ENCODE results near the gene GHR.

GHR gene

DNA sequence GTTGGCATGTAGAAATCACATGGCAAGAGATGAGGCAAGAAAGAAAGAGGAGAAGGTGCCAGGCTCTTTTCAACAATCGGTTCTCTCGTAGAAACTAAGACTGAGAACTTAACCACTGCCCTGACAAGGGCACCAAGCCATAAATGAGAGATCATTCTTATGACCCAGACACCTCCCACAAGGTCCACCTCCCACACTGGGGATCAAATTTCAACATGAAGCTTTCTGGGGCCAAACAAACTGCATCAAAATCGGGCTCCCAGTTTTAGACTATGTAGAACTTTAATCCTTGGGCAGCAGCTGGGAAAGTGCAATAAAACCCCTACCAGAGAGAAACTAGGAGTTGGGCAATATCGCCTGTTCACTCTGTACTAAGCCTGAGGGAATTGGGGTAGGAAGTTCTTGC is 183.2 kb downstream of the GHR start:
- Histone ChIP-seq H3K9ac (ENCODE audit: low read length) (no peak overlapping the region), H3K4me1 (ENCODE audit: insufficient read depth, low read length, severe bottlenecking) (no peaks in the 10 kb centered on the region), H3K27ac (ENCODE audit: low read depth, low read length, poor library complexity, severe bottlenecking) (no peak overlapping the region), H3F3A (ENCODE audit: insufficient read depth, low read length) (no peaks in the 10 kb centered on the region), H4K20me1 (ENCODE audit: insufficient read depth, low read length) (no peaks in the 10 kb centered on the region), H3K4me3 (ENCODE audit: low read depth, low read length, poor library complexity, severe bottlenecking) (no peak overlapping the region), H3K4me2 (ENCODE audit: low read length) (no peak overlapping the region), H3K9me3 (ENCODE audit: low read length) (no peaks in the 10 kb centered on the region), H3K27me3 (ENCODE audit: insufficient read depth, low read length) (no peaks in the 10 kb centered on the region), H3K79me2 (ENCODE audit: insufficient read depth, low read length) (no peaks in the 10 kb centered on the region), H3K9me2 (ENCODE audit: low read depth, low read length) (no peaks in the 10 kb centered on the region), H3K36me3 (ENCODE audit: insufficient read depth, low read length) (no peaks in the 10 kb centered on the region), H2AFZ (ENCODE audit: low read length) (no peak overlapping the region)
- TF ChIP-seq EZH2 (IDR thresholded peaks at IDR 0.05; ENCODE audit: borderline replicate concordance, low read length) = no peak
- TF ChIP-seq, protein P1, sequence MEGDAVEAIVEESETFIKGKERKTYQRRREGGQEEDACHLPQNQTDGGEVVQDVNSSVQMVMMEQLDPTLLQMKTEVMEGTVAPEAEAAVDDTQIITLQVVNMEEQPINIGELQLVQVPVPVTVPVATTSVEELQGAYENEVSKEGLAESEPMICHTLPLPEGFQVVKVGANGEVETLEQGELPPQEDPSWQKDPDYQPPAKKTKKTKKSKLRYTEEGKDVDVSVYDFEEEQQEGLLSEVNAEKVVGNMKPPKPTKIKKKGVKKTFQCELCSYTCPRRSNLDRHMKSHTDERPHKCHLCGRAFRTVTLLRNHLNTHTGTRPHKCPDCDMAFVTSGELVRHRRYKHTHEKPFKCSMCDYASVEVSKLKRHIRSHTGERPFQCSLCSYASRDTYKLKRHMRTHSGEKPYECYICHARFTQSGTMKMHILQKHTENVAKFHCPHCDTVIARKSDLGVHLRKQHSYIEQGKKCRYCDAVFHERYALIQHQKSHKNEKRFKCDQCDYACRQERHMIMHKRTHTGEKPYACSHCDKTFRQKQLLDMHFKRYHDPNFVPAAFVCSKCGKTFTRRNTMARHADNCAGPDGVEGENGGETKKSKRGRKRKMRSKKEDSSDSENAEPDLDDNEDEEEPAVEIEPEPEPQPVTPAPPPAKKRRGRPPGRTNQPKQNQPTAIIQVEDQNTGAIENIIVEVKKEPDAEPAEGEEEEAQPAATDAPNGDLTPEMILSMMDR (IDR thresholded peaks at IDR 0.05; ENCODE audit: low read length) = no peak

DNA sequence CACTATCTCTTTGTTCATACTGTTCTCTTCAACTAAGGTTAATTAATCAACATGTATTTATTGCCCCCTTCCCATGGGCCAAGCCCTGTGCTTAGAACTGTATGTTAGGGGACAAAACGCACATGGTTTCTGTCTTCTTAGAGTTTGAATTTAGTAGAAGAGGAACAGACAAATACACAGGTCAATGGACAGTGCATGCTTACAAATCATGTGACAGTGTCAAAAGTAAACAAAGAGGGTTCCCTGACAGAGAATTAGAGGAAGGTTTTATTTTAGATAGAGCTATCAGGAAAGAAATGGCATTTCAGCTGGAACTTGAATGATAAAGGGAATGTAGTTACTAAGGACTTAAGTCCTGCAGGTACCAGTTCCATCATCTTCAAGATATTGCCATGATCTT is 188.2 kb downstream of the GHR start:
- Histone ChIP-seq H3K4me2 (ENCODE audit: low read length) (no peak overlapping the region), H3K9me3 (ENCODE audit: low read length) (no peaks in the 10 kb centered on the region), H3K36me3 (ENCODE audit: insufficient read depth, low read length) (no peaks in the 10 kb centered on the region), H3K4me1 (ENCODE audit: insufficient read depth, low read length, severe bottlenecking) (no peaks in the 10 kb centered on the region), H3F3A (ENCODE audit: insufficient read depth, low read length) (no peaks in the 10 kb centered on the region), H3K9ac (ENCODE audit: low read length) (no peak overlapping the region), H3K27ac (ENCODE audit: low read depth, low read length, poor library complexity, severe bottlenecking) (no peak overlapping the region), H3K4me3 (ENCODE audit: low read depth, low read length, poor library complexity, severe bottlenecking) (no peak overlapping the region), H3K79me2 (ENCODE audit: insufficient read depth, low read length) (no peaks in the 10 kb centered on the region), H3K27me3 (ENCODE audit: insufficient read depth, low read length) (no peaks in the 10 kb centered on the region; the same call in 1 of the 2 replicates), H2AFZ (ENCODE audit: low read length) (no peak overlapping the region), H4K20me1 (ENCODE audit: insufficient read depth, low read length) (no peaks in the 10 kb centered on the region), H3K9me2 (ENCODE audit: low read depth, low read length) (no peaks in the 10 kb centered on the region)
- no peak for TF ChIP-seq EZH2 (IDR thresholded peaks at IDR 0.05; ENCODE audit: borderline replicate concordance, low read length)
- TF ChIP-seq, protein P1 (IDR thresholded peaks at IDR 0.05; ENCODE audit: low read length) = no peak

DNA sequence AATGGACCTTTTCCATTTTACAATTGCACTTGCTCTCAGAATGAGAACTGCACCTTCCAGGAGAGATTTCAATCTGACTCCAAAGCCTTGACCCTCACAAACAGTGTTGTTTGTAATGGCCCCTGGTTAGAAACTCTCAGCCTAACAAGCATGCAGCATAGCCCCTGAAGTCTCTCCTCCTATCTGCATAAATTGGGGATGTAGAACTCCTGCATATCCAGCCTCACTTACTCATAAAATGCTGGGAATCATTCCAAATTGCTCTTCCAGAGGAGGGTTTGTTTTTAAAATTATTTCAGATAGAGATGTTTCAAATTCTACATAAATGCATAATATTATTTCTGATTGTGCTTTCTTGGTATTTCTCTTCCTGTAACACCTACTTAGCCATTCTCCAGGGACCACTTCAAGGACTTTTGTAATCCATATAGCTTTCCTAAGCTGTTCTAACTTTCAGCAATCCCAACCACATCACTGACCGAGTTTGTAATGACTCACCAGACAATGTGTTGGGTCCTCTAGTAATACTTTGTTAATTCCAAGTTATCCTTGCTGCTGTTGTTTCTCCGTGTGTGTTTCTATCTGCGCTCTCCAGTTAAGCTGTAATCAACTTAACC is 189.6 kb downstream of the GHR start:
- Histone ChIP-seq H3K9ac (ENCODE audit: low read length) (no peak overlapping the region), H3K4me3 (ENCODE audit: low read depth, low read length, poor library complexity, severe bottlenecking) (no peak overlapping the region), H3K4me2 (ENCODE audit: low read length) (no peak overlapping the region), H2AFZ (ENCODE audit: low read length) (no peak overlapping the region), H3K9me2 (ENCODE audit: low read depth, low read length) (no peaks in the 10 kb centered on the region), H3K4me1 (ENCODE audit: insufficient read depth, low read length, severe bottlenecking) (no peaks in the 10 kb centered on the region), H3K79me2 (ENCODE audit: insufficient read depth, low read length) (no peaks in the 10 kb centered on the region), H3K27ac (ENCODE audit: low read depth, low read length, poor library complexity, severe bottlenecking) (no peak overlapping the region), H3K36me3 (ENCODE audit: insufficient read depth, low read length) (no peaks in the 10 kb centered on the region), H3F3A (ENCODE audit: insufficient read depth, low read length) (no peaks in the 10 kb centered on the region), H3K9me3 (ENCODE audit: low read length) (no peaks in the 10 kb centered on the region), H3K27me3 (ENCODE audit: insufficient read depth, low read length) (no peaks in the 10 kb centered on the region; the same call in 1 of the 2 replicates), H4K20me1 (ENCODE audit: insufficient read depth, low read length) (no peaks in the 10 kb centered on the region)
- no peak for TF ChIP-seq EZH2 (IDR thresholded peaks at IDR 0.05; ENCODE audit: borderline replicate concordance, low read length)
- TF ChIP-seq, protein P1 (IDR thresholded peaks at IDR 0.05; ENCODE audit: low read length) = no peak
